Stimulated activated CD4-positive, alpha-beta T cell treated with anti-CD3 and anti-CD28 coated beads, Interleukin-15, amount 100 ng/mL, for 1 hour (primary cell): ENCODE measurements around the gene HMGB3.
"Not testable (repeated sequence)": the region's sequence is repeated elsewhere in the genome, so short reads cannot be mapped to it uniquely, and the experiment has no call there.

Experiments used
- DNase-seq, 2 donors: peaks; one replicate each; pipeline ENCODE4 v3.0.0-alpha.2; 2020; ENCODE audit warnings: low read depth in 1 of 2, low spot score in 1 of 2

HMGB3 gene

DNA sequence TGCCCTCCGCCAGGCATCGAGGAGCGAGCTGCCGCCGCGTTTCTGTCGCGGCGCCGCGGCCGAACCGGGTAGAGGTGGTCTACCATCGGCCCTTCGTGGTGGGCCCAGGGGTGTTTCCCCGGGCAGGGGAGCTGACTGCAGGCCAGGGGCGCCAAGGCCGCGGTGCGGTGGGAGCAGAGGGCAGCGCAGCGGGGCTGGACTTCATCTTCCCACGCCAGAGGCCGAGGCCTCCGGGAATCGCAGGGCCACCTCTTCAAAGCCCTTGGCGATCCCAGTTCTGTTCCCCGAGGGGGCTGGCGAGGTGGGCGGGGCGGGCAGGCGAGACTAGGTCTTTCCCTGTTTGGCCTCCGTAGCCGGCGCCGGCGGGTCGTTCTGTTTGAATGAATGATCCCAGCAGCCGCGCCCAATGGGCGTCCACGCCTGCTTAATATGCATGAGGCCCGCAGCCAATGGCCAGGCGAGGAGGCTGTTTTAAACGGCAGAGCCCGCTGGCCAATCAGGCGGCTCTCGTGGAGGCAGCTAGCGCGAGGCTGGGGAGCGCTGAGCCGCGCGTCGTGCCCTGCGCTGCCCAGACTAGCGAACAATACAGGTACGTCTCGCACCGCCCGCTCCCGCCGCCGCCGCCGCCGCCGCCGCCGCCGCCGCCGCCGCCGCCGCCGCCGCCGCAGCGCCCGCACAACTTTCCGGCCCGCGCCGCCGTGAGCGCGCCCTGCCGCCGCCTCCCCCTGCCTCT, at the start of gene HMGB3:
Gene HMGB3 (plus strand): TSS at position 548 of the 733 bp plus-strand sequence. CDS start 2,265 bp downstream, outside the sequence.
- peak; percentile 47 to 58 for DNase-seq

DNA sequence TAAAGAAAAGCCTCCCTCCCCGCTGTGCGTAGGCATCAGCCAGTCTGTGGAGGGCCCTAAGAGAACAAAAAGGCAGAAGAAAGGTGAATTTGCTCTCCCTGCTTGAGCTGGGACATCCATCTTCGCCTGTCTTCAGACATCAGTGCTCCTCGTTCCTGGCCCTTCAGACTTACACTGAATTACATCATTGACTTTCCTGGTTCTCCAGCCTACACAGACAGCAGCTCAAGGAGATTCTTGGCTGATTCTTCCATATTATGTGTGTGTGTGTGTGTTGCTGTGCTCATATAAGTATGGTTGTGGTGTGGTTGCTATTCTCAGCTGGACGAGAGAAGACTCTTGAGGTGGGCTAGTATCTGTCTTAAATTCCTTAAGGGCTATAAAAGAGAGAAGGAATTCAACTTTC, 49.2 kb upstream of the HMGB3 start:
- DNase-seq: no peak

- DNase-seq: no peak
These were observed 48.7 kb upstream of the HMGB3 start for GRCh38 chrX:150934453-150934852.

- DNase-seq: no peak
These were observed 47.7 kb upstream of the HMGB3 start for GRCh38 chrX:150935467-150935866.

DNA sequence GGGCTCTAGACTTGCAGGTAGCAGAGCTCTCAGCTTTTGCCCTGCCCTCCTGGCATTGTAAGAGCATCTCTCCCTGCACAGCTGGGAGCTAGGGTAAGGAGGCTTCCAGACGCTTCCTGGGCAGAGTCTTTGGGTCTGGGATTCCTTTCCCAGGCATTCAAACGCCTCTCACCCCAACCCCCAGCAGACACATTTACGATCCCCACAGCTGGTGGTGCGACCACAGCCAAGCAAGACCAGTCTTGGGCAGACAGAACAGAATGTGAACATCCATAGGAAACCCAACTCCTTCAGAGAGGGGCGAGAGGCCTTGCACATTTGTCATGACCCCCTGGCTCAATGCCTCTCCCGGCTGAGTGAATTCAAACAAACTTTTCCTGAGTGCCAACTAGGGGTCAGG, 46.6 kb upstream of the HMGB3 start:
- DNase-seq: no peak

GRCh38 chrX:150940844-150941495, 42.2 kb upstream of the HMGB3 start:
- DNase-seq: no peak

DNA sequence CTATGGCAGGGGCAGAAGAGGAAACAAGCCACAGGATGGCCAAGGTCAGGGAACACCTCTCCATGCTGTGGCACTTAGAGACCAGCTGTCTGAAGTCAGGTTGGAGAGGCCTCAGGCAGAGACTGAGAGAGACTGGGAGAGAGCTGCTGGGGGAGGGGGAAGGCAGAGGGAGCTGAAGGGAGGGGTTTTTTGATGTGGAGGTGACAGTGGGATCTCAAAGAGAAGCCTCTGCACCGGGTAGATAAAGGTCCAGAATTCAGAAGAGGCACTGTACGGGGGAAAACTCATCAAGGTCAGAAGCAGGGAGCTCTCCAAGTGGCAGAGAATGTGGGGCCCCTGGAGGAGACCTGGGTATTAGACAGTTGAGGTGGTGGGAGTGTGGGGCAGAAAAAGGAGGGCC, 41.6 kb upstream of the HMGB3 start:
- DNase-seq: no peak

- DNase-seq: no peak
These were observed 40.1 kb upstream of the HMGB3 start for GRCh38 chrX:150942942-150943594.

DNA sequence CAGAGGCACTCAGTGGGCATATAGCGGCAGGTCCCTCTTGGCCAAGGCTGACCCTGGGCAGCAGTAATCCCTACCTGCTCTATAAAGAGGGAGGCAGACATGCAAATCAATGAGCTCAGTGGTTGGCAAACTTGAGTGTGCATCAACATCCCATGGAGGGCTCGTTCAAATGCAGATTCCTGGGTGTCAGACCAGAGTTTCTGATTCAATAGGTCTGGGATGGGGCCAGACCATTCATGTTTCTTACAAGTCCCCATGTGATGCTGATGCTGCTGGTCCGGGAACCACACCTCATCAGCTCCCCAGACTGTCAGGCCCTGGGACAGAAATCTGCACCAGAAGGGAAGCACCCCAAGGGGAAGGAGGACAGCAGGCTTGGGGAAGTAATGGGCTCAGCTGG, 38.9 kb upstream of the HMGB3 start:
- DNase-seq: no peak

DNA sequence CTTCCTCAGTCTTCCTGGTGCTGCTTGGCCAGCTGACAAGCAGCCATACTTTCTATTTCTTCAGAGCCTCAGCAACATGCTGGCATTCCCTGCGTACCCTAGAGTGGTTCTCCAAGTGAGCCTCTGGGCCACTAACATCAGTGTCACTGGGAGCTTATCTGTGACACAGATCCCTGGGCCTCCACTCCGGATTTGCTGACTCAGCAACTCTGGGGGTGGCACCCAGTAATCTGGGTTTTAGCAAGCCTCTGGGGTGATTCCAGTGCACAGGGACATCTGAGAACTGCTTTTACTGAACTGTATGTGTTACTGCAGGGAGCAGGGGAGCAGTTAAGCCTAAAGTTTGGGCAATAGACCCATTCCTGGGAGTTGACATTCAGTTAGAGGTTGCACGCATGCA, 28.2 kb upstream of the HMGB3 start:
- DNase-seq: no peak

GRCh38 chrX:150955590-150955989, 27.5 kb upstream of the HMGB3 start:
- no peak for DNase-seq

DNA sequence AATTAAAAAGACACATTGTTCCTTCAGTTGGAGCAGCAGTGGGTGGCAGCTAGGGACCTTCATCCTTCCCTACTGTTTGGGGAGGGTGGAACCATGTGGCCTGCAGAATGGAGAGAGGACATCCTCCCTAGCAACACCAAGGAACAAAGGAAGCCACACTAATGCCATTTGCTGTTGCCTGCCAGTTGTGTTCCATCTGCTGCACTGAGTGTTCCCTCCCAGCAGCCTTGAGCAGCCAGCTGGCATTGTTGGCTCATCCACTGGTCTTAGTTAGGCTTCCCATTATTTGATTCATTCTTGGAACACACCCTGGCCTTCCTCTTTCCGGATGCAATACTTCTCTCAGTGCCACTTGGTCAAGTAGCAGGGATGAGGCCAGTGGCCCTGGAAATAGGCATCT, 25.0 kb upstream of the HMGB3 start:
- no peak for DNase-seq

- no peak for DNase-seq
These were observed 23.6 kb upstream of the HMGB3 start for GRCh38 chrX:150959557-150959956.

DNA sequence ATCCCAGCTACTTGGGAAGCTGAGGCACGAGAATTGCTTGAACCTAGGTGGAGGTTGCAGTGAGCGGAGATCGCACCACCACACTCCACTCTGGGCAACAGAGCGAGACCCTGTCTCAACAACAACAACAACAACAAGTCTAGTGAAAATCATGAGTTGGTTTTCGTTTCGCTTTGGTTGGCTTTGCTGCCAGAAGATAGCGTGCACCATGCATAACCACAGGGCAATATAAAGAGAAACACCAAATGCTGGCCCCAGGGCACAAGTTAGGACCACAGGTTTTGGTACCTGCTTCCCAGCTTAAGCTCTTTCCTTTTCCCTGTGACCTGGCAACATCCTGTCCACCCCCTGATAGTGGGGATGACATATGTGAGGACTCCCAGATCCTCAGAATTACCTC, 21.5 kb upstream of the HMGB3 start:
- no peak for DNase-seq

- DNase-seq: not testable (repeated sequence)
These were observed 18.7 kb upstream of the HMGB3 start for GRCh38 chrX:150964416-150964815.

GRCh38 chrX:150966235-150966634, 16.9 kb upstream of the HMGB3 start:
- DNase-seq: no peak

DNA sequence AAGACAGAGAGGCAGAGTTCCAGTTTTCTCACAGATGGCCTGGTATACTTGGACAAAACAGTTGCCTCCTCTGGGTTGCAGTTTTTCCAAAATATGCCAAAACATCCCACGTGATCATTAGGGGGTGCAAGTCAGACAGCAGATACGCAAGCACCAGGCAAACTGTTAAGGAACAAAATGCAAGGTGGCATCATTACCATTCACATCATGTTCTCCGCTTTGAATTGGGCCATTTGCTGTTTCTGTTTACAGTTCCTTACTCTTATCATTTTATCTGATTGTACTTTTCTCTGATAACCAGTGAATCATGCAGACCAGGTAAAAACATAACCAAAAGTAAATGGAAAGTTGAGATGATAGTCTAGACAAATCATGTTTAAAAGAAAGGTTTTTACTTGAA, 16.4 kb upstream of the HMGB3 start:
- DNase-seq: no peak

- no peak for DNase-seq
These were observed 15.3 kb upstream of the HMGB3 start for GRCh38 chrX:150967786-150968185.

GRCh38 chrX:150968862-150969720, 14.0 kb upstream of the HMGB3 start:
- DNase-seq: no peak

DNA sequence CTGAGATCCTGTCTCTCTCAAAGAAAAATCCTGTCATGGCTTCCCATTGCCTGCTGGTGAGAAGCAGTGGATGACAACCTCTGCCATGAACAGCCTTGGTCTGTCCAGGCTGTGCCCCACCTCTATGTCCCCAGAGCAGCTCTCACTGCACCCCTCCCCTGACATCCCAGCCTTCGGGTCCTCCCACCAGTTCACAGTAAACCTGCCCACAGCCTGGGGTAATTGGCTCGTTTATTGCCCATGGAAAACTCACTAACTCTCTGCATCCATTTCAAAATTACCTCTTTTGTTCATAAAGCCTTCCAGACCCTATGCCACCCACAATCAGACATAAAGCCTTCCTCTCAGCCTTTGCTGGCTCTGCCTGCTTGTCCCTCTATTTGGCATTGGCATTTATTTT, 10.7 kb upstream of the HMGB3 start:
- no peak for DNase-seq

GRCh38 chrX:150975655-150976390, 7.3 kb upstream of the HMGB3 start:
- DNase-seq: no peak
